ENCODE data around the gene PLA2G4E. TPM values are rescaled to one million over a fixed set of nuclear protein-coding genes. Genes with fewer than 3 reads are reported as not detected.

The PLA2G4E gene
- polyA plus RNA-seq, 1 donor (not counting 4 experiments of a cell fraction or from before 2014, with no cell fraction given) = 3.5 TPM

DNA sequence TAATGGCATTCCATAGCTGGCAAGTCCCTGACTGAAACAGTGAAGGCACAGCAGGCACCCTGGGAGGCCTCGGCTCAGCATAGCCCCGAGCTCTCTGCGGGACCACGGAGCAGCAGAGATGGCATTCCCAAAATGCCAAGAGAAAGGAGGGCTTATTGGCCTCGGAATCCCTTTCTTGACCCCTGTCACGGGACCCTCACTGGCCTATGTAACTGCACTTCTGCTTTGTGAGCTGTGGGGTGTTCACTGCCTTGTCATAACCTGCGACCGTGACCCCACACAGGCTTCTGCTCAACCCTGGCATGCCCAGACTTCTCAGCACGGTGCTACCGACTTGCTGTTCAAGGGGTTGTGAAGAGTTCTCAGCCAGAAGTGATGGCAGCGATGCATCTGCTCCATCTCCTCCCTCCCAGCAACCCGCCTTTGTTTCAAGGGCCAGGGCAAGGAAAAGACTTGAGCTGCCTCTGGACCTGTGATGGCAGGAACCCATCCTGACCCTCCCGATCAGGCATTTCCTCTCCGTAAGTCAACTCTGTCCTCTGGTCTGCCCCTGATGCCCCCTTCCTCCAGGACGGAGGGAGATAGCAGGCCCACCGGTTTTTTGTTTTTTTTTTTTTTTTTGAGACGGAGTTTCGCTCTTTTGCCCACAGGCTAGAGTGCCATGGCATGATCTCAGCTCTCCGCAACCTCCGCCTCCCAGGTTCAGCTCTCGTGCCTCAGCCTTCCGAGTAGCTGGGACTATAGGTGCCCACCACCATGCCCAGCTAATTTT, 79.0 kb downstream of the PLA2G4E start:
- peaks cover 17 to 44% of the 10 kb centered on the region in 2 experiments for H3K36me3 ChIP-seq (ENCODE audit: control insufficient read depth in 2 of 2, extremely low read depth in 1 of 2, insufficient read depth in 2 of 2, low read length in 2 of 2)
- no peak for TF ChIP-seq EZH2 (IDR thresholded peaks at IDR 0.05; ENCODE audit: low read length)
- TF ChIP-seq, protein P1, sequence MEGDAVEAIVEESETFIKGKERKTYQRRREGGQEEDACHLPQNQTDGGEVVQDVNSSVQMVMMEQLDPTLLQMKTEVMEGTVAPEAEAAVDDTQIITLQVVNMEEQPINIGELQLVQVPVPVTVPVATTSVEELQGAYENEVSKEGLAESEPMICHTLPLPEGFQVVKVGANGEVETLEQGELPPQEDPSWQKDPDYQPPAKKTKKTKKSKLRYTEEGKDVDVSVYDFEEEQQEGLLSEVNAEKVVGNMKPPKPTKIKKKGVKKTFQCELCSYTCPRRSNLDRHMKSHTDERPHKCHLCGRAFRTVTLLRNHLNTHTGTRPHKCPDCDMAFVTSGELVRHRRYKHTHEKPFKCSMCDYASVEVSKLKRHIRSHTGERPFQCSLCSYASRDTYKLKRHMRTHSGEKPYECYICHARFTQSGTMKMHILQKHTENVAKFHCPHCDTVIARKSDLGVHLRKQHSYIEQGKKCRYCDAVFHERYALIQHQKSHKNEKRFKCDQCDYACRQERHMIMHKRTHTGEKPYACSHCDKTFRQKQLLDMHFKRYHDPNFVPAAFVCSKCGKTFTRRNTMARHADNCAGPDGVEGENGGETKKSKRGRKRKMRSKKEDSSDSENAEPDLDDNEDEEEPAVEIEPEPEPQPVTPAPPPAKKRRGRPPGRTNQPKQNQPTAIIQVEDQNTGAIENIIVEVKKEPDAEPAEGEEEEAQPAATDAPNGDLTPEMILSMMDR (optimal IDR thresholded peaks at IDR 0.05 in 1 of 3, IDR thresholded peaks at IDR 0.05 in 1 of 3, conservative IDR thresholded peaks at IDR 0.05 in 1 of 3; ENCODE audit: extremely low read depth in 1 of 3, insufficient read depth in 2 of 3, low read length in 3 of 3) = no peak
- DNase-seq (ENCODE audit: low read depth, low spot score) (no peak), FAIRE-seq (peak; percentile 29)
- H3K79me2 ChIP-seq (ENCODE audit: control insufficient read depth, insufficient read depth, low read length) = peaks cover 55% of the 10 kb centered on the region
- H3K4me2 ChIP-seq (ENCODE audit: control insufficient read depth, extremely low read depth, insufficient read depth, low read depth, low read length) = no peak overlapping the region
- H4K20me1 ChIP-seq (ENCODE audit: control insufficient read depth, extremely low read depth, insufficient read depth, low read length) = no peaks in the 10 kb centered on the region
- H2AFZ ChIP-seq (ENCODE audit: control insufficient read depth, low read length) = no peak overlapping the region
- peak overlapping the region; percentile 48 for H3K27ac ChIP-seq (ENCODE audit: control insufficient read depth, insufficient read depth, low read length)
- dilution Hi-C loops (cut with MboI; ENCODE audit: extremely low pct_ligation_motif_present, low sequenced_read_pairs) = no loop called here
- H3K9me1 ChIP-seq (ENCODE audit: control insufficient read depth, extremely low read depth, insufficient read depth, low read length) = no peaks in the 10 kb centered on the region
- no peaks in the 10 kb centered on the region for H3K27me3 ChIP-seq (ENCODE audit: control insufficient read depth, extremely low read depth, insufficient read depth, low read length)
- no peak overlapping the region for H3K9ac ChIP-seq (ENCODE audit: control insufficient read depth, extremely low read depth, insufficient read depth, low read length)
- H3K4me3 ChIP-seq (ENCODE audit: control insufficient read depth in 2 of 3, extremely low read depth in 1 of 3, insufficient read depth in 2 of 3, low read depth in 1 of 3, low read length in 3 of 3) = no peak overlapping the region
- no peaks in the 10 kb centered on the region for H3K9me3 ChIP-seq (ENCODE audit: control insufficient read depth, low read depth, low read length)
- H3K4me1 ChIP-seq (ENCODE audit: control insufficient read depth, extremely low read depth, insufficient read depth, low read length) = peaks cover 71% of the 10 kb centered on the region

DNA sequence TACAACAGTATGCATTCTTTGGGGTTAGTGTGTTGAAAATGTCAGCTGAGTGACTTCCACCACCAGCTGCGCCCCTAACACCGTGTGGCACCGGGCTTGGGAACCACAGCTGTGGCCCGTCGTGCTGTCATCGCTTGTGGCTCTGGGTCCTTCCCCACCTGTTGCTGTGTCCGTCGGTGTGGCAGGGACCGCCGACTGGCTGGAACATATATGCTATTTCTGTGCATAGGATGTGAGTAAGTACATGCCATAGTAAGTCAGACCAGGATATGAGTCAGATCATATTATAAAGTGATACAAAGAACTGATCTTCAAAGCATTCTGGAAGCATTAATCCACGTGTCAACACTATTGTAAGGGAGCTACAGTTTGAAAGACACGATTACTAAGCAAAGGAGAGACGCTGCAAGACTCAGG, 80.4 kb downstream of the PLA2G4E start:
- H3K79me2 ChIP-seq (ENCODE audit: control insufficient read depth, insufficient read depth, low read length) = peaks cover 51% of the 10 kb centered on the region
- H3K9ac ChIP-seq (ENCODE audit: control insufficient read depth, extremely low read depth, insufficient read depth, low read length) = no peak overlapping the region
- TF ChIP-seq EZH2 (IDR thresholded peaks at IDR 0.05; ENCODE audit: low read length) = no peak
- TF ChIP-seq, protein P1 (optimal IDR thresholded peaks at IDR 0.05 in 1 of 3, IDR thresholded peaks at IDR 0.05 in 1 of 3, conservative IDR thresholded peaks at IDR 0.05 in 1 of 3; ENCODE audit: extremely low read depth in 1 of 3, insufficient read depth in 2 of 3, low read length in 3 of 3) = no peak
- no peaks in the 10 kb centered on the region for H3K9me1 ChIP-seq (ENCODE audit: control insufficient read depth, extremely low read depth, insufficient read depth, low read length)
- no peak overlapping the region for H2AFZ ChIP-seq (ENCODE audit: control insufficient read depth, low read length)
- H3K27me3 ChIP-seq (ENCODE audit: control insufficient read depth, extremely low read depth, insufficient read depth, low read length) = no peaks in the 10 kb centered on the region
- H4K20me1 ChIP-seq (ENCODE audit: control insufficient read depth, extremely low read depth, insufficient read depth, low read length) = no peaks in the 10 kb centered on the region
- H3K4me3 ChIP-seq (ENCODE audit: control insufficient read depth in 2 of 3, extremely low read depth in 1 of 3, insufficient read depth in 2 of 3, low read depth in 1 of 3, low read length in 3 of 3) = no peak overlapping the region
- H3K27ac ChIP-seq (ENCODE audit: control insufficient read depth, insufficient read depth, low read length) = peak overlapping the region; percentile 62
- DNase-seq (ENCODE audit: low read depth, low spot score) (peak; percentile 79), FAIRE-seq (peak; percentile 90)
- H3K9me3 ChIP-seq (ENCODE audit: control insufficient read depth, low read depth, low read length) = no peaks in the 10 kb centered on the region
- H3K4me1 ChIP-seq (ENCODE audit: control insufficient read depth, extremely low read depth, insufficient read depth, low read length) = peaks cover 65% of the 10 kb centered on the region
- peaks cover 17 to 43% of the 10 kb centered on the region in 2 experiments for H3K36me3 ChIP-seq (ENCODE audit: control insufficient read depth in 2 of 2, extremely low read depth in 1 of 2, insufficient read depth in 2 of 2, low read length in 2 of 2)
- peak overlapping the region; percentile 64 for H3K4me2 ChIP-seq (ENCODE audit: control insufficient read depth, extremely low read depth, insufficient read depth, low read depth, low read length)
- dilution Hi-C loops (cut with MboI; ENCODE audit: extremely low pct_ligation_motif_present, low sequenced_read_pairs) = no loop called here

Measured in keratinocyte (primary cell).